Measurements from ENCODE around the gene CORIN. TPM values are rescaled to one million over a fixed set of nuclear protein-coding genes. Genes with fewer than 3 reads are reported as not detected.
"Not testable (repeated sequence)": the region's sequence is repeated elsewhere in the genome, so short reads cannot be mapped to it uniquely, and the experiment has no call there.

The CORIN gene
- total RNA-seq, 1 experiment from 2014 or later, result 0.12 TPM

GRCh38 chr4:47579235-47579634 is 258.6 kb downstream of the CORIN start:
- no peak for DNase-seq (ENCODE audit: extremely low read depth, low read depth)

- DNase-seq (ENCODE audit: extremely low read depth, low read depth), result no peak
These were observed 259.9 kb downstream of the CORIN start for GRCh38 chr4:47577779-47578553.

- no peak for DNase-seq (ENCODE audit: extremely low read depth, low read depth)
These were observed 264.9 kb downstream of the CORIN start for GRCh38 chr4:47572981-47573380.

- DNase-seq (ENCODE audit: extremely low read depth, low read depth), result no peak
These were observed 267.1 kb downstream of the CORIN start for GRCh38 chr4:47570816-47571215.

GRCh38 chr4:47567511-47567910 is 270.4 kb downstream of the CORIN start:
- DNase-seq (ENCODE audit: extremely low read depth, low read depth), result no peak

GRCh38 chr4:47566969-47567368 is 270.9 kb downstream of the CORIN start:
- no peak for DNase-seq (ENCODE audit: extremely low read depth, low read depth)

- DNase-seq (ENCODE audit: extremely low read depth, low read depth), result no peak
These were observed 271.3 kb downstream of the CORIN start for GRCh38 chr4:47566566-47566965.

- no peak for DNase-seq (ENCODE audit: extremely low read depth, low read depth)
These were observed 275.6 kb downstream of the CORIN start for GRCh38 chr4:47562297-47562696.

- DNase-seq (ENCODE audit: extremely low read depth, low read depth), result no peak
These were observed 276.5 kb downstream of the CORIN start for GRCh38 chr4:47561331-47561730.

- no peak for DNase-seq (ENCODE audit: extremely low read depth, low read depth)
These were observed 277.2 kb downstream of the CORIN start for GRCh38 chr4:47560682-47561081.

- no peak for DNase-seq (ENCODE audit: extremely low read depth, low read depth)
These were observed 280.6 kb downstream of the CORIN start for GRCh38 chr4:47557255-47557654.

- DNase-seq (ENCODE audit: extremely low read depth, low read depth), result not testable (repeated sequence)
These were observed 281.9 kb downstream of the CORIN start for GRCh38 chr4:47555920-47556319.

- DNase-seq (ENCODE audit: extremely low read depth, low read depth), result no peak
These were observed 284.3 kb downstream of the CORIN start for GRCh38 chr4:47553329-47554125.

- DNase-seq (ENCODE audit: extremely low read depth, low read depth), result no peak
These were observed 286.2 kb downstream of the CORIN start for GRCh38 chr4:47551682-47552081.

- DNase-seq (ENCODE audit: extremely low read depth, low read depth), result no peak
These were observed 286.8 kb downstream of the CORIN start for GRCh38 chr4:47550899-47551548.

- not testable (repeated sequence) for DNase-seq (ENCODE audit: extremely low read depth, low read depth)
These were observed 287.5 kb downstream of the CORIN start for GRCh38 chr4:47550357-47550756.

Small RNAs within 50 kb of the gene (small RNA-seq; reads per million reads assigned to genes)
- 0 to 0.23 reads per million in 2 experiments for gene MIR8053

Other genes starting within 250 kb of the CORIN start
- 9.2 and 14.3 TPM in 2 replicates for gene NFXL1, start 76.5 kb upstream of the CORIN start, total RNA-seq (2014; rRNA removed; shearing (Covaris generic))
- gene CNGA1, start 178.6 kb upstream of the CORIN start, total RNA-seq (2014; rRNA removed; shearing (Covaris generic)), result 0.25 and 0.43 TPM in 2 replicates
- 2.0 and 3.0 TPM in 2 replicates for gene NIPAL1, start 178.7 kb upstream of the CORIN start, total RNA-seq (2014; rRNA removed; shearing (Covaris generic))

Data from NCI-H460 (cell line).